ENCODE measurements around the gene GRM1.

Gene GRM1

DNA sequence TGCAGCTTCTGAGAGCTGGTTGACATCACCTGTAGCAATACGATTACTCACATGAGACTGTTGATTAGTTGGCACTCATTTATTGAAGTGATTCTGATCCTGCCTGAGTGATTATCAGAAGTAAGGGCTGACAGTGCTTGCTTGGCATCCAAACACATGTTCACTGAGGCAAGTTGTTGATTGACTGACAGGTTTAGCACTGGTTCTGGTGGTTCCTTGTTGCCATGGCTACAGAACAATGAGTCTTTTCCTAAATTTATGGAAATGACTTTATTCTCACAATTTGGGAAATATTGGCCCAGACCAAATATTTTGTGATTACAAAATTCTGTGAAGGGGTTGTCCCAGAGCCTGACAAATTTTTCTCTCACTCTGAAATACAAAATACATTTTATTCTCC is 368.8 kb downstream of the GRM1 start:
- H3K36me3 Mint-ChIP-seq (ENCODE audit: insufficient read depth) = no peaks in the 10 kb centered on the region
- H3K27ac Mint-ChIP-seq (ENCODE audit: low read depth) = no peak overlapping the region
- H3K9me3 Mint-ChIP-seq = peaks cover 8% of the 10 kb centered on the region
- ATAC-seq (replicated peaks; ENCODE audit: extremely low read depth, poor library complexity, severe bottlenecking) = no peak
- H3K27me3 Mint-ChIP-seq = no peaks in the 10 kb centered on the region
- no peak overlapping the region for H3K4me3 Mint-ChIP-seq
- H3K4me1 Mint-ChIP-seq = no peaks in the 10 kb centered on the region
- no peak for DNase-seq (ENCODE audit: low spot score in 2 of 2)

DNA sequence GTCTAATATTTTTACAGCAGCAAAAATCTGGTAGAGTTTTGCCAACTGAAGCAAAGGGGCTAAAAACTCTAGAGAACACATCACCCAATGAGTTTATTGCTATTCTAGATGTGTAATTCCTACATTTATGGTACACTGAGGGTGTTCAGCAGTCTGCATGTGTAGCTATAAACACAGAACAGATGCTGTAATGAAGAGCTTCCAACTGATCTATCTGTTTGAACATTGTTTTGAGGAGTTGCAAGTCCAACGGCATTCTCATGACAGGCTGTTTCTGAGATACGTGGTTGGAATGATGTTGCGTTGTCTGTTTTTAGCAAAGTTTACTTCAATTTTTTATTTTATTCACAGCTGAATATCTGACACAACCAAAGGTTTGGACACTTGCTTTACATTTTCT is 373.6 kb downstream of the GRM1 start:
- DNase-seq (ENCODE audit: low spot score in 2 of 2) (no peak), ATAC-seq (replicated peaks; ENCODE audit: extremely low read depth, poor library complexity, severe bottlenecking) (no peak)
- peaks cover 12% of the 10 kb centered on the region for H3K9me3 Mint-ChIP-seq
- no peaks in the 10 kb centered on the region for H3K4me1 Mint-ChIP-seq
- H3K36me3 Mint-ChIP-seq (ENCODE audit: insufficient read depth) = no peaks in the 10 kb centered on the region
- H3K27me3 Mint-ChIP-seq = no peaks in the 10 kb centered on the region
- H3K27ac Mint-ChIP-seq (ENCODE audit: low read depth) = no peak overlapping the region
- no peak overlapping the region for H3K4me3 Mint-ChIP-seq

- no peaks in the 10 kb centered on the region for H3K36me3 Mint-ChIP-seq (ENCODE audit: insufficient read depth)
- no peaks in the 10 kb centered on the region for H3K4me1 Mint-ChIP-seq
- ATAC-seq (replicated peaks; ENCODE audit: extremely low read depth, poor library complexity, severe bottlenecking) = no peak
- H3K9me3 Mint-ChIP-seq = peaks cover 11% of the 10 kb centered on the region
- no peak for DNase-seq (ENCODE audit: low spot score in 2 of 2)
- no peak overlapping the region for H3K27ac Mint-ChIP-seq (ENCODE audit: low read depth)
- no peaks in the 10 kb centered on the region for H3K27me3 Mint-ChIP-seq
- no peak overlapping the region for H3K4me3 Mint-ChIP-seq
These were observed 379.7 kb downstream of the GRM1 start for GRCh38 chr6:146408583-146408982.

- ATAC-seq (replicated peaks; ENCODE audit: extremely low read depth, poor library complexity, severe bottlenecking) (no peak), DNase-seq (ENCODE audit: low spot score in 2 of 2) (no peak)
- Mint-ChIP-seq H3K36me3 (ENCODE audit: insufficient read depth) (no peaks in the 10 kb centered on the region), H3K27me3 (no peaks in the 10 kb centered on the region), H3K4me1 (no peaks in the 10 kb centered on the region), H3K4me3 (no peak overlapping the region), H3K9me3 (peaks cover 6% of the 10 kb centered on the region), H3K27ac (ENCODE audit: low read depth) (no peak overlapping the region)
These were observed 382.2 kb downstream of the GRM1 start for GRCh38 chr6:146410851-146411595.

GRCh38 chr6:146419576-146419975 is 390.7 kb downstream of the GRM1 start:
- DNase-seq (ENCODE audit: low spot score in 2 of 2) (no peak), ATAC-seq (replicated peaks; ENCODE audit: extremely low read depth, poor library complexity, severe bottlenecking) (no peak)
- Mint-ChIP-seq H3K4me1 (no peaks in the 10 kb centered on the region), H3K9me3 (peaks cover 11% of the 10 kb centered on the region), H3K27me3 (no peaks in the 10 kb centered on the region), H3K4me3 (no peak overlapping the region), H3K36me3 (ENCODE audit: insufficient read depth) (no peaks in the 10 kb centered on the region), H3K27ac (ENCODE audit: low read depth) (no peak overlapping the region)

- H3K4me1 Mint-ChIP-seq = no peaks in the 10 kb centered on the region
- no peaks in the 10 kb centered on the region for H3K36me3 Mint-ChIP-seq (ENCODE audit: insufficient read depth)
- H3K4me3 Mint-ChIP-seq = no peak overlapping the region
- no peak for DNase-seq (ENCODE audit: low spot score in 2 of 2)
- H3K9me3 Mint-ChIP-seq = peaks cover 11% of the 10 kb centered on the region
- no peak overlapping the region for H3K27ac Mint-ChIP-seq (ENCODE audit: low read depth)
- no peak for ATAC-seq (replicated peaks; ENCODE audit: extremely low read depth, poor library complexity, severe bottlenecking)
- no peaks in the 10 kb centered on the region for H3K27me3 Mint-ChIP-seq
These were observed 391.4 kb downstream of the GRM1 start for GRCh38 chr6:146420255-146420654.

- H3K36me3 Mint-ChIP-seq (ENCODE audit: insufficient read depth) = no peaks in the 10 kb centered on the region
These were observed 394.0 kb downstream of the GRM1 start for GRCh38 chr6:146422789-146423375.

DNA sequence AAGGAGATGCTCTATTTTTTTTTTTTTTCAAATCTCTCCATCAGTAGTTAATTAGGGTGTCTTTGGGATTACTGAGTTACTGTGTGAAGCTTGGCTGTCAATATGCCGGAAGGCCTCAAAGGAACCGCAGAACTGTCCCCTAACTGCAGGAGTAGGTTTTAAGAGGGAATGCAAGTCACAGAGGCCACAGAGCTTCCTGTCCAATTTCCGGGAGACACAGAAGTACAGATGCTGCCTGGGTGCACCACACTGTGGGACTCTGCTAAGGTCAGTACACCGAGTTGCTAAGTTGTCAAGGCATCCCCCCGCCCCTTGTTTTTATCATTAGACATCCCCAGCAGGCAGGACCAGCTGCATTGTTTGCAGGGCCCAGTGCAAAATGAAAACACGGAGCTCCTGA is 394.6 kb downstream of the GRM1 start:
- DNase-seq (ENCODE audit: low spot score in 2 of 2) = no peak

More at GRCh38 chr6:146422789-146423375, 394.0 kb downstream of the GRM1 start:
- no peaks in the 10 kb centered on the region for H3K27me3 Mint-ChIP-seq
- no peaks in the 10 kb centered on the region for H3K4me1 Mint-ChIP-seq
- H3K4me3 Mint-ChIP-seq = no peak overlapping the region
- H3K27ac Mint-ChIP-seq (ENCODE audit: low read depth) = no peak overlapping the region
- DNase-seq (ENCODE audit: low spot score in 2 of 2) (no peak), ATAC-seq (replicated peaks; ENCODE audit: extremely low read depth, poor library complexity, severe bottlenecking) (no peak)
- peaks cover 11% of the 10 kb centered on the region for H3K9me3 Mint-ChIP-seq

DNA sequence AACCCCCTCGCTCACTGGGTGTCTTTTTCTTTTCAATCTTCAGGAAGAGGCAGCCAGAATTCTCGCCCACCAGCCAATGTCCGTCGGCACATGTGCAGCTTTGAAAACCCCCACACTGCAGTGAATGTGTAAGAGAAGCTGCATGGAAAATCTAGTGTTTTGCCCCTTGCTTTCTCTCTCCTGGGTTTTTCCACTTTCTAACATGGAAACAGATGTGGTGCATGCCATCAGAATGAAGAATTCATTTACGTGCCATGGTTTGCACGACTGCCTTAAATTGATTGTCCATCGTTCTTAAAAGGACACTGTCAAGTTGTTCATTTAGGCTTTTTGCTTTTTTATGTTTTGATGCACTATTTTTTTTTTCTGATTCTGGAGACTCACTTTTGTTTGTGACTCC is 397.7 kb downstream of the GRM1 start:
- H3K27ac Mint-ChIP-seq (ENCODE audit: low read depth) = no peak overlapping the region
- no peak for DNase-seq (ENCODE audit: low spot score in 2 of 2)

More for the DNA sequence above, 394.6 kb downstream of the GRM1 start:
- no peak overlapping the region for H3K4me3 Mint-ChIP-seq
- H3K36me3 Mint-ChIP-seq (ENCODE audit: insufficient read depth) = no peaks in the 10 kb centered on the region
- ATAC-seq (replicated peaks; ENCODE audit: extremely low read depth, poor library complexity, severe bottlenecking) = no peak
- no peak overlapping the region for H3K27ac Mint-ChIP-seq (ENCODE audit: low read depth)
- H3K27me3 Mint-ChIP-seq = no peaks in the 10 kb centered on the region
- peaks cover 11% of the 10 kb centered on the region for H3K9me3 Mint-ChIP-seq
- no peaks in the 10 kb centered on the region for H3K4me1 Mint-ChIP-seq

GRCh38 chr6:146429831-146430230 is 401.0 kb downstream of the GRM1 start:
- H3K27ac Mint-ChIP-seq (ENCODE audit: low read depth) = no peak overlapping the region

More for the DNA sequence above, 397.7 kb downstream of the GRM1 start:
- H3K27me3 Mint-ChIP-seq = no peaks in the 10 kb centered on the region
- H3K9me3 Mint-ChIP-seq = no peaks in the 10 kb centered on the region
- H3K36me3 Mint-ChIP-seq (ENCODE audit: insufficient read depth) = no peaks in the 10 kb centered on the region
- ATAC-seq (replicated peaks; ENCODE audit: extremely low read depth, poor library complexity, severe bottlenecking) = no peak
- H3K4me3 Mint-ChIP-seq = no peak overlapping the region
- no peaks in the 10 kb centered on the region for H3K4me1 Mint-ChIP-seq

GRCh38 chr6:146433881-146434731 is 405.2 kb downstream of the GRM1 start:
- no peak for ATAC-seq (replicated peaks; ENCODE audit: extremely low read depth, poor library complexity, severe bottlenecking)
- Mint-ChIP-seq H3K27ac (ENCODE audit: low read depth) (no peak overlapping the region), H3K4me3 (no peak overlapping the region), H3K27me3 (no peaks in the 10 kb centered on the region), H3K9me3 (no peaks in the 10 kb centered on the region), H3K4me1 (no peaks in the 10 kb centered on the region), H3K36me3 (ENCODE audit: insufficient read depth) (no peaks in the 10 kb centered on the region)
- no peak for DNase-seq (ENCODE audit: low spot score in 2 of 2)

More at GRCh38 chr6:146429831-146430230, 401.0 kb downstream of the GRM1 start:
- DNase-seq (ENCODE audit: low spot score in 2 of 2) (no peak), ATAC-seq (replicated peaks; ENCODE audit: extremely low read depth, poor library complexity, severe bottlenecking) (no peak)
- Mint-ChIP-seq H3K4me1 (no peaks in the 10 kb centered on the region), H3K27me3 (no peaks in the 10 kb centered on the region), H3K4me3 (no peak overlapping the region), H3K36me3 (ENCODE audit: insufficient read depth) (no peaks in the 10 kb centered on the region), H3K9me3 (no peaks in the 10 kb centered on the region)

GRCh38 chr6:146434732-146435390 is 406.0 kb downstream of the GRM1 start:
- H3K9me3 Mint-ChIP-seq = no peaks in the 10 kb centered on the region
- H3K27ac Mint-ChIP-seq (ENCODE audit: low read depth) = no peak overlapping the region
- no peaks in the 10 kb centered on the region for H3K27me3 Mint-ChIP-seq
- no peaks in the 10 kb centered on the region for H3K4me1 Mint-ChIP-seq
- DNase-seq (ENCODE audit: low spot score in 2 of 2) = no peak
- no peaks in the 10 kb centered on the region for H3K36me3 Mint-ChIP-seq (ENCODE audit: insufficient read depth)
- H3K4me3 Mint-ChIP-seq = no peak overlapping the region
- ATAC-seq (replicated peaks; ENCODE audit: extremely low read depth, poor library complexity, severe bottlenecking) = no peak
